ENCODE results near the gene FSIP1. TPM values are rescaled to one million over a fixed set of nuclear protein-coding genes. Genes with fewer than 3 reads are reported as not detected.

The FSIP1 gene
- total and polyA plus RNA-seq, 9 of the 15 experiments (the other 6 are each of a cell fraction or from before 2014, with no cell fraction given): 0.07 to 0.51 (median 0.29) TPM

- TF ChIP-seq ZFP91 (CRISPR knock-in tag; IDR thresholded peaks at IDR 0.05) (no peak), U2AF2 (optimal IDR thresholded peaks at IDR 0.05; ENCODE audit: low read depth, low read length) (no peak), ZNF586 (CRISPR knock-in tag; conservative IDR thresholded peaks at IDR 0.05) (no peak), RERE (CRISPR knock-in tag; IDR thresholded peaks at IDR 0.05; ENCODE audit: borderline replicate concordance) (no peak), LARP7 (IDR thresholded peaks at IDR 0.05) (no peak), ZNF347 (CRISPR knock-in tag; IDR thresholded peaks at IDR 0.05; ENCODE audit: low read depth) (no peak), ZMIZ1 (IDR thresholded peaks at IDR 0.05; ENCODE audit: low read depth in 2 of 2, low read length in 2 of 2) (no peak), ZBTB49 (CRISPR knock-in tag; IDR thresholded peaks at IDR 0.05; ENCODE audit: borderline replicate concordance) (no peak), BMI1 (IDR thresholded peaks at IDR 0.05; ENCODE audit: low read length) (peak; percentile 78), CEBPG (CRISPR knock-in tag; IDR thresholded peaks at IDR 0.05) (no peak), CEBPG (tag; conservative IDR thresholded peaks at IDR 0.05 in 1 of 2, IDR thresholded peaks at IDR 0.05 in 1 of 2) (no peak)
Observed at GRCh38 chr15:39782441-39783138, at the start of gene FSIP1 (continued).

All from K562 (cell line).